Upper lobe of left lung (tissue), 6 donors: ENCODE measurements around the gene CCL4L2. TPM values are rescaled to one million over a fixed set of nuclear protein-coding genes. Genes with fewer than 3 reads are reported as not detected.
A peak's percentile ranks its signal among the peaks of the same experiment; 100 is the strongest.
"Not testable (repeated sequence)": the region's sequence is repeated elsewhere in the genome, so short reads cannot be mapped to it uniquely, and the experiment has no call there.

Source experiments
- ATAC-seq, 2 donors: fragments of 200-7000 bp; cut with Tn5 transposase; one replicate each; pipeline ENCODE4 v1.9.1; 2022; ENCODE audit warnings: mild to moderate bottlenecking in 2 of 2, moderate library complexity in 2 of 2; ENCODE audit not compliant: low FRiP score in 2 of 2
- DNase-seq, 2 donors: peaks; one replicate each; pipeline ENCODE4 v3.0.0-alpha.2; 2019 to 2020
- H3K27ac ChIP-seq, 4 donors: fragments of 200-600 bp; sonication (generic); one replicate each; pipeline ENCODE4 v1.5.1; 2016 to 2019
- H3K27me3 ChIP-seq, 4 donors: fragments of 200-600 bp; sonication (generic); one replicate each; pipeline ENCODE4 v1.5.1; 2017 to 2019
- H3K36me3 ChIP-seq, 4 donors: fragments of 200-600 bp; sonication (generic); one replicate each; pipeline ENCODE4 v1.5.1; 2016 to 2019
- H3K4me1 ChIP-seq, 4 donors: fragments of 200-600 bp; sonication (generic); one replicate each; pipeline ENCODE4 v1.5.1; 2018 to 2019
- H3K4me3 ChIP-seq, 4 donors: fragments of 200-600 bp; sonication (generic); one replicate each; pipeline ENCODE4 v1.5.1; 2017 to 2019; ENCODE audit warnings: mild to moderate bottlenecking in 2 of 4, moderate library complexity in 1 of 4
- H3K9me3 ChIP-seq, 4 donors: fragments of 200-600 bp; sonication (generic); one replicate each; pipeline ENCODE4 v1.5.1; 2018 to 2019
- CTCF ChIP-seq, 6 experiments: fragments of 450-650 bp in 4 of 6; fragments of 200-600 bp in 2 of 6; sonication (generic) in 2 of 6; IDR thresholded peaks; one replicate each; pipeline ENCODE4 v1.5.1; 2016 to 2019; ENCODE audit warnings: antibody characterized with exemption in 6 of 6
- EP300 ChIP-seq, 4 donors: sonication (generic); formaldehyde crosslinking; IDR thresholded peaks; one replicate each; pipeline ENCODE4 v1.5.1; 2017; ENCODE audit warnings: antibody characterized with exemption in 4 of 4, control low read depth in 2 of 4
- POLR2A ChIP-seq, 4 donors: fragments of 450-650 bp; IDR thresholded peaks; one replicate each; pipeline ENCODE4 v1.5.1; 2016 to 2017; ENCODE audit warnings: antibody characterized with exemption in 4 of 4, mild to moderate bottlenecking in 2 of 4
- POLR2AphosphoS5 ChIP-seq, 2 donors: sonication (generic); formaldehyde crosslinking; IDR thresholded peaks; one replicate each; pipeline ENCODE4 v1.5.1; 2017; ENCODE audit warnings: antibody characterized with exemption in 2 of 2
- WGBS, 2 donors: methylation state at CpG; one replicate each; pipeline ENCODE4 v1.1.5; 2017 to 2018; 5-methylcytosine and 5-hydroxymethylcytosine counted together
- total RNA-seq, 6 donors: library from RNA; depleted of rRNA in 4 of 6; stranded (reverse); fragments of >200 nt in 4 of 6; gene quantifications; one replicate each; pipeline versions ENCODE4 v1.1.0 to v1.2.1, GENCODE V29; 2016 to 2021
- donor health status: DM: no; HTN: no; CAD: no; lungs with moderate emphysema.
- donor health status: DM: no; HTN: yes; CAD: no; lungs with severe emphysema.

CCL4L2 gene
- total RNA-seq, 6 donors from 2014 or later, result 1.7 to 12.6 (median 3.0) TPM; not detected in 1

DNA sequence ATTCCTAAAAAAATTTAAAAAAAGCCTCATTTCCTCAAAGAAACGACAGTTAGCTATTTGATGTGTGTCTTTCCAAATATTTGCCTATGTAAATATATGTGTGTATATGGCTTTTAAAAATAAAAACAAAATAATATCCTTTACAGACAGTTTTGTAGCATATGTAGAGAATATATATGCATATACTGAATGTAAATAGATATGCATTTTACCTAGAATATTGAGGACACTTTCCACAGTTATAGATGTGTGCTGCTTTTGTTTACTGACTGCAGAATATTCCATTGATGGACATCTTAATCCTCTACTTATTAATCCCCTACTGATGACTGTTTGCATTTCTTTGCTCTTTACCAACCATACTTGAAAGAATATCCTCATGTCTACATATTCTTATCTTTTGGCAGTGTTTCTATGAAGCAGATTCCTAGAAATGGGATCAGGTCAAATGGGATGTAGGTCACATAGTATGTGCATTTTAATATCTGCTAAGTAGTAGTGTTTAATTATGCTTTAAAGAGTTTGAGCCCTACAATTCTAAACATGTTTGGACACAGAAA, 17.6 kb upstream of the CCL4L2 start:
- DNase-seq (no peak), ATAC-seq (no peak)
- no peak overlapping the region for H3K4me3 ChIP-seq
- TF ChIP-seq EP300 (IDR thresholded peaks at IDR 0.05) (no peak), POLR2A (IDR thresholded peaks at IDR 0.05) (no peak), POLR2AphosphoS5 (IDR thresholded peaks at IDR 0.05) (no peak), CTCF (IDR thresholded peaks at IDR 0.05) (no peak)
- H3K27ac ChIP-seq, result peak overlapping the region in 1 of 4 donors; percentile 62
- H3K4me1 ChIP-seq, result peaks cover 0 to 56% (median 9%) of the 10 kb centered on the region in 4 donors
- H3K36me3 ChIP-seq, result no peaks in the 10 kb centered on the region
- H3K27me3 ChIP-seq, result peaks cover 0 to under 1% (median 0%) of the 10 kb centered on the region in 4 donors
- H3K9me3 ChIP-seq, result no peaks in the 10 kb centered on the region
- WGBS, 2 donors, result 25 to 30% methylated on average over 1 of the region's 1 CpG

DNA sequence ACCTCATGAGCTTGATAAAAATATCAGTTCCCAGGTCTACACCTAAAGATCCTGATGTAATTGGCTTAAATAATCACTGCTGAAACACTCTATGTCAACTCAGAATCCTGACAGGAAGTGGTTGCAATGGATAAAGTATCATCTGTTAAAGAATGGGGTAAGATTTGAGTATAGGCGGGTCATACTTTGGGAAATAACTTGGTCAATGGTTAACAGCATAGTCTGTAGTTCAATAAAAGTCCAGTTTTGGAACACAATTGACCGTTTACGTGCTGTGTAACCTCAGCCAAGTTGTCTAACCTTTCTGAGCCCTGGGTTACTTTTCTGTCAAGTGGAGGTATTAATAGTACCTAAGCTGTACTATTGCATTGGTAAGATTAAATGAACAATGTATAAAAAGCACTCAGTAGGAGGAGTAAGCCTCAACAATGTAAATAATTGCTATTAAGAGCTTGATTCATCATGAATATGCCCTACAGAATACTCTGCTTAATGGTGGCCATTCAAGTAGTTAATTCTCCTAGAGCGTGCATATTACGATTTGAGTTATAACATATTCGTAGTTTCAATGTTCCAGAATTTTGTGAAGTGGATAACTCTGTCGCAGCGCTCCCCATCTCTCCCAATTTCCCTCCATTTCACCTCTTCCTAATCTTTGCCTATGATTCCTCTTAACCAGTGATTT, 16.6 kb upstream of the CCL4L2 start:
- not testable (repeated sequence) for H3K27me3 ChIP-seq, H3K4me3 ChIP-seq, ATAC-seq, DNase-seq, H3K9me3 ChIP-seq, H3K27ac ChIP-seq, H3K36me3 ChIP-seq
- H3K4me1 ChIP-seq, result peaks cover 0 to 51% (median 9%) of the 10 kb centered on the region in 4 donors
- WGBS, 2 donors, result 91 to 92% methylated on average over 6 of the region's 8 CpGs

GRCh38 chr17:36194832-36195433, 15.9 kb upstream of the CCL4L2 start:
- ATAC-seq, H3K9me3 ChIP-seq, DNase-seq, H3K27me3 ChIP-seq, H3K36me3 ChIP-seq, H3K4me3 ChIP-seq: not testable (repeated sequence)
- H3K27ac ChIP-seq, result peak overlapping the region in 2 of 4 donors; percentile 18 to 63
- WGBS, 2 donors, result 92% methylated on average over 6 to 10 of the region's 10 CpGs
- H3K4me1 ChIP-seq, result peaks cover 0 to 51% (median 9%) of the 10 kb centered on the region in 4 donors

DNA sequence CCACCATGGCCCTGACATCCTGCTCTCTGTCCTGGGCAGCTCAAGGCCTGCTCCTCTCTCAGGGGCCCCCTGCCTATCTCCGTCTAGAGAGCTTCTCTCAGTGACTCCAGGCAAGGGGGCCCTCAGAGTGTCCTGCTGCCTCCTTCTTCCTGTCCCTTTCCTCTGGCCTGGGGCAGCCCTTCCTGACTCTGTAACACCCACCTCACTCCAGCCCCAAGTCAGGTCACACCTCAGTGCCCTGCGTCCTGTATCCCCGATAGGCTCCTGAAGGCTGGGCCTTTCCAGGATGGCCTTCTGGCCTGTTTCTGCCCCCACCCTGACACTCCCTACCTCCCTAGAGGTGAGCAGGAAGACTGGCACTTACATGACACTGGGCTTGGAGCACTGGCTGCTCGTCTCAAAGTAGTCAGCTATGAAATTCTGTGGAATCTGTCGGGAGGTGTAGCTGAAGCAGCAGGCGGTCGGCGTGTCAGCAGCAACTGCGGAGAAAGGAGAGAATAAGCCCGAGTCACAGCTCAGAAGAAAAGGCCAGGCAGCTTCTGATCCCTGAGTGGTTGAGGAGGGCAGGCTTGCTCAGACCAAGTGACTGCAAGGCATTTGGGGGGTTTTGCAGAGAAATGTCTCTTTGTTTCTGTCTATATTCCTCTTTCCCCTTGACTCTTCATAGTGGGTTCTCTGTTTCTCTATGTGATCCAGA, 15.3 kb upstream of the CCL4L2 start:
- H3K27ac ChIP-seq, result peak overlapping the region in 2 of 4 donors; percentile 18 to 63
- no peak for DNase-seq
- 46 to 78% methylated on average over 8 to 10 of the region's 10 CpGs for WGBS, 2 donors
- ATAC-seq, result no peak
- H3K27me3 ChIP-seq, result peaks cover 0 to 4% (median 0%) of the 10 kb centered on the region in 4 donors
- H3K4me3 ChIP-seq, result no peak overlapping the region
- H3K4me1 ChIP-seq, result peaks cover 0 to 45% (median 7%) of the 10 kb centered on the region in 4 donors
- H3K36me3 ChIP-seq, result no peaks in the 10 kb centered on the region
- H3K9me3 ChIP-seq, result no peaks in the 10 kb centered on the region
- TF ChIP-seq CTCF (IDR thresholded peaks at IDR 0.05) (no peak), EP300 (IDR thresholded peaks at IDR 0.05) (no peak), POLR2A (IDR thresholded peaks at IDR 0.05) (no peak), POLR2AphosphoS5 (IDR thresholded peaks at IDR 0.05) (no peak)

- no peak for DNase-seq
- Histone ChIP-seq H3K4me1 (peaks cover 0 to 39% (median 6%) of the 10 kb centered on the region in 4 donors), H3K4me3 (no peak overlapping the region), H3K9me3 (no peaks in the 10 kb centered on the region), H3K36me3 (no peaks in the 10 kb centered on the region), H3K27me3 (peaks cover 0 to 4% (median 0%) of the 10 kb centered on the region in 4 donors), H3K27ac (peak overlapping the region in 3 of 4 donors; percentile 25 to 63 (median 43))
- TF ChIP-seq EP300 (IDR thresholded peaks at IDR 0.05) (no peak), POLR2A (IDR thresholded peaks at IDR 0.05) (no peak), POLR2AphosphoS5 (IDR thresholded peaks at IDR 0.05) (no peak), CTCF (IDR thresholded peaks at IDR 0.05) (no peak)
- ATAC-seq, result no peak
- WGBS, 2 donors, result 51 to 62% methylated on average over 3 of the region's 3 CpGs
Measured at GRCh38 chr17:36196131-36196486, 14.8 kb upstream of the CCL4L2 start.
